Esophagus muscularis mucosa (tissue), 3 donors: ENCODE measurements around the gene SV2C.

Source experiments
- CTCF ChIP-seq, 3 experiments: fragments of 200-600 bp in 2 of 3; fragments of 450-650 bp in 1 of 3; sonication (generic) in 2 of 3; IDR thresholded peaks; one replicate each; pipeline ENCODE4 v1.5.1; 2017 to 2019; ENCODE audit warnings: antibody characterized with exemption in 3 of 3, mild to moderate bottlenecking in 2 of 3, moderate library complexity in 1 of 3
- POLR2A ChIP-seq: fragments of 450-650 bp; IDR thresholded peaks from one replicate; pipeline ENCODE4 v1.6.1; 2017; ENCODE audit warnings: antibody characterized with exemption, moderate library complexity, mild to moderate bottlenecking, low read depth
- POLR2AphosphoS5 ChIP-seq, 2 donors: sonication (generic); formaldehyde crosslinking; IDR thresholded peaks; one replicate each; pipeline ENCODE4 v1.6.1; 2017; ENCODE audit warnings: antibody characterized with exemption in 2 of 2

GRCh38 chr5:76334574-76334973, 251.4 kb downstream of the SV2C start:
- TF ChIP-seq CTCF (IDR thresholded peaks at IDR 0.05) (no peak), POLR2A (no peak), POLR2AphosphoS5 (IDR thresholded peaks at IDR 0.05) (no peak)
